HepG2 (cell line): ENCODE results near the gene DGKG. TPM values are rescaled to one million over a fixed set of nuclear protein-coding genes. Genes with fewer than 3 reads are reported as not detected.

Experiments used
- ATAC-seq: fragments of 200-7000 bp; cut with Tn5 transposase; 3 replicates; pipeline ENCODE4 v1.9.1; 2020; ENCODE audit warnings: mild to moderate bottlenecking, moderate library complexity
- BruUV-seq: library from RNA; stranded (reverse); fragments of 400-500 nt; replicated peaks from 2 replicates; lab custom pipeline; 2021; lab: Mats Ljungman, UMichigan
- CTCF ChIA-PET: fragments of 300-600 bp; formaldehyde crosslinking; extraction: SDS; loops from one replicate; lab custom pipeline; 2021; ENCODE audit warnings: low total read pairs, inconsistent platforms, low intra/inter-chr PET ratio; lab: Yijun Ruan, JAX
- POLR2A ChIA-PET: fragments of 350-600 bp; sonication (Branson Sonifier 250); formaldehyde crosslinking; loops from one replicate; lab custom pipeline; 2020; ENCODE audit warnings: antibody characterized with exemption, inconsistent platforms; lab: Yijun Ruan, JAX
- DNase-seq: peaks from one replicate; pipeline ENCODE4 v3.0.0-alpha.2; 2015; ENCODE audit warnings: low spot score
- FAIRE-seq: peaks from 3 replicates; lab custom pipeline; 2011; peaks lifted over from hg19 to GRCh38; lab: Jason Lieb, UNC
- H2AFZ ChIP-seq: one replicate; pipeline ENCODE4 v1.6.1; 2011; ENCODE audit warnings: low read length, inconsistent platforms
- H3K27ac ChIP-seq: fragments of 300-600 bp; 3 replicates; pipeline ENCODE4 v1.8.0; 2011; ENCODE audit warnings: mixed run types, mild to moderate bottlenecking, mixed read lengths, low read length, inconsistent platforms; ENCODE audit not compliant: insufficient read depth; ENCODE audit errors: extremely low read length
- H3K27me3 ChIP-seq, 2 experiments: fragments of 200-600 bp in 1 of 2; 2 replicates in 1 of 2; 3 replicates in 1 of 2; pipeline versions ENCODE4 v1.6.0 to v1.8.0; 2011; ENCODE audit warnings: low read length in 2 of 2, mild to moderate bottlenecking in 2 of 2, moderate library complexity in 2 of 2, inconsistent platforms in 1 of 2; ENCODE audit not compliant: insufficient read depth in 2 of 2, control insufficient read depth in 1 of 2
- H3K36me3 ChIP-seq, 2 experiments: fragments of 200-600 bp in 1 of 2; replicated peaks in 1 of 2; 2 replicates in 1 of 2; 3 replicates in 1 of 2; pipeline versions ENCODE4 v1.5.1 to v1.8.0; 2011; ENCODE audit warnings: low read length in 2 of 2, inconsistent platforms in 1 of 2; ENCODE audit not compliant: insufficient read depth in 2 of 2, control insufficient read depth in 1 of 2
- H3K4me1 ChIP-seq: 2 replicates; pipeline ENCODE4 v1.5.1; 2012; ENCODE audit warnings: low read length, inconsistent platforms; ENCODE audit not compliant: insufficient read depth
- H3K4me2 ChIP-seq: 2 replicates; pipeline ENCODE4 v1.6.0; 2011; ENCODE audit warnings: low read depth, low read length, inconsistent platforms
- H3K4me3 ChIP-seq, 3 experiments: fragments of 200-600 bp in 1 of 3; sonication (generic), shearing (Covaris generic) in 1 of 3; replicated peaks in 1 of 3; 2 replicates each; pipeline ENCODE4 v1.5.1; 2011 to 2016; ENCODE audit warnings: low read length in 3 of 3, inconsistent platforms in 2 of 3, low read depth in 2 of 3, mild to moderate bottlenecking in 2 of 3, control low read depth in 1 of 3, mixed read lengths in 1 of 3; ENCODE audit not compliant: insufficient read depth in 1 of 3
- H3K79me2 ChIP-seq: one replicate; pipeline ENCODE4 v1.6.1; 2011; ENCODE audit warnings: low read length, inconsistent platforms; ENCODE audit not compliant: insufficient read depth
- H3K9ac ChIP-seq: 2 replicates; pipeline ENCODE4 v1.6.0; 2011; ENCODE audit warnings: mild to moderate bottlenecking, low read depth, low read length, inconsistent platforms; ENCODE audit not compliant: insufficient read depth
- H3K9me3 ChIP-seq: 2 replicates; pipeline ENCODE4 v1.5.1; 2012; ENCODE audit warnings: mild to moderate bottlenecking, low read length
- H4K20me1 ChIP-seq: 2 replicates; pipeline ENCODE4 v1.6.0; 2011; ENCODE audit warnings: inconsistent platforms, mild to moderate bottlenecking, low read length, moderate library complexity; ENCODE audit not compliant: insufficient read depth
- AHR ChIP-seq: IDR thresholded peaks from 2 replicates; pipeline ENCODE4 v1.6.1; 2018; ENCODE audit warnings: missing genetic modification reagents, missing compliant biosample characterization
- ASH2L ChIP-seq: fragments of 300-600, 200-600 bp; sonication (generic); IDR thresholded peaks from 2 replicates; pipeline ENCODE4 v1.7.0; 2017; ENCODE audit warnings: low read depth, mild to moderate bottlenecking, moderate library complexity, mixed read lengths, low read length; ENCODE audit not compliant: insufficient read length
- ATRX ChIP-seq: sonication (generic); formaldehyde crosslinking; IDR thresholded peaks from 2 replicates; pipeline ENCODE4 v1.4.0; 2020; ENCODE audit warnings: missing genetic modification reagents, borderline replicate concordance
- GZF1 ChIP-seq: sonication (generic); formaldehyde crosslinking; IDR thresholded peaks from 2 replicates; pipeline ENCODE4 v1.5.1; 2020; ENCODE audit warnings: mild to moderate bottlenecking, missing genetic modification reagents
- ISL2 ChIP-seq: sonication (generic); formaldehyde crosslinking; IDR thresholded peaks from 2 replicates; pipeline ENCODE4 v1.5.0; 2020; ENCODE audit warnings: missing genetic modification reagents
- NFATC3 ChIP-seq: sonication (generic); formaldehyde crosslinking; IDR thresholded peaks from 2 replicates; pipeline ENCODE4 v1.5.1; 2020; ENCODE audit warnings: mild to moderate bottlenecking, missing genetic modification reagents
- NR3C1 ChIP-seq: sonication (generic); formaldehyde crosslinking; IDR thresholded peaks from 2 replicates; pipeline ENCODE4 v1.4.0; 2020; ENCODE audit warnings: missing genetic modification reagents
- RFX5 ChIP-seq: IDR thresholded peaks from 2 replicates; pipeline ENCODE4 v1.6.1; 2011; ENCODE audit warnings: low read depth, low read length, improper control_type of control experiment
- SP4 ChIP-seq: sonication (generic); formaldehyde crosslinking; IDR thresholded peaks from 2 replicates; pipeline ENCODE4 v1.8.1; 2023; ENCODE audit warnings: mild to moderate bottlenecking, missing genetic modification reagents
- ZNF138 ChIP-seq: sonication (generic); formaldehyde crosslinking; IDR thresholded peaks from 2 replicates; pipeline ENCODE4 v1.5.0; 2020; ENCODE audit warnings: mild to moderate bottlenecking, low read depth, missing genetic modification reagents
- ZNF574 ChIP-seq: sonication (generic); formaldehyde crosslinking; IDR thresholded peaks from 2 replicates; pipeline ENCODE4 v1.4.0; 2020; ENCODE audit warnings: missing genetic modification reagents
- ZNF670 ChIP-seq: sonication (generic); formaldehyde crosslinking; IDR thresholded peaks from 2 replicates; pipeline ENCODE4 v1.8.0; 2022; ENCODE audit warnings: mild to moderate bottlenecking, missing genetic modification reagents, borderline replicate concordance
- ZSCAN30 ChIP-seq: sonication (generic); formaldehyde crosslinking; IDR thresholded peaks from 2 replicates; pipeline ENCODE4 v1.5.0; 2020; ENCODE audit warnings: mild to moderate bottlenecking, missing genetic modification reagents
- WGBS: methylation state at CpG from one replicate; pipeline ENCODE4 v1.1.6; 2017; ENCODE audit warnings: low lambda C conversion rate; 5-methylcytosine and 5-hydroxymethylcytosine counted together
- in situ Hi-C: cut with HindIII; loops from 2 replicates; pipeline ENCODE4 v1.10.0; 2017; ENCODE audit warnings: low pct_unique_long_range_greater_than_20kb; ENCODE audit not compliant: extremely low pct_ligation_motif_present
- intact Hi-C: fragments of 100-400 bp; cut with micrococcal nuclease; formaldehyde crosslinking; loops from one replicate; pipeline ENCODE4 v1.10.0; 2022; ENCODE audit not compliant: unreplicated experiment
- polyA plus RNA-seq, 8 experiments: library from polyadenylated mRNA; depleted of rRNA in 3 of 8; stranded (reverse) in 7 of 8; unstranded in 1 of 8; fragments of >200 nt; fragmentation: Illumina TruSeq in 4 of 8; extraction: Trizol in 4 of 8; gene quantifications; 2 replicates each; pipeline versions ENCODE4 v1.2.1 to v1.2.3, GENCODE V29; 2011 to 2016; ENCODE audit warnings: low read depth in 4 of 8, missing spikeins in 1 of 8, mixed read lengths in 1 of 8; ENCODE audit not compliant: insufficient read depth in 1 of 8
- total RNA-seq, 5 experiments: library from RNA; depleted of rRNA; stranded (reverse); fragments of >200 nt; fragmentation: Illumina TruSeq; extraction: Trizol; gene quantifications; 2 replicates each; pipeline ENCODE4 v1.2.3, GENCODE V29; 2016; ENCODE audit warnings: low read depth in 1 of 5
- TF ChIP-seq, protein P1 (sequence below): sonication (generic); formaldehyde crosslinking; IDR thresholded peaks from 2 replicates; pipeline ENCODE4 v1.9.0; 2021; ENCODE audit warnings: missing genetic modification reagents, mild to moderate bottlenecking, borderline replicate concordance
- TF ChIP-seq, protein P2 (sequence below): sonication (generic); formaldehyde crosslinking; IDR thresholded peaks from 2 replicates; pipeline ENCODE4 v1.4.0; 2020; ENCODE audit warnings: missing genetic modification reagents

The DGKG gene
- total and polyA plus RNA-seq, 2 of the 13 experiments (the other 11 are each of a cell fraction or from before 2014, with no cell fraction given): 3.8 to 6.2 TPM

- TF ChIP-seq, protein P1, sequence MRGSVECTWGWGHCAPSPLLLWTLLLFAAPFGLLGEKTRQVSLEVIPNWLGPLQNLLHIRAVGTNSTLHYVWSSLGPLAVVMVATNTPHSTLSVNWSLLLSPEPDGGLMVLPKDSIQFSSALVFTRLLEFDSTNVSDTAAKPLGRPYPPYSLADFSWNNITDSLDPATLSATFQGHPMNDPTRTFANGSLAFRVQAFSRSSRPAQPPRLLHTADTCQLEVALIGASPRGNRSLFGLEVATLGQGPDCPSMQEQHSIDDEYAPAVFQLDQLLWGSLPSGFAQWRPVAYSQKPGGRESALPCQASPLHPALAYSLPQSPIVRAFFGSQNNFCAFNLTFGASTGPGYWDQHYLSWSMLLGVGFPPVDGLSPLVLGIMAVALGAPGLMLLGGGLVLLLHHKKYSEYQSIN (CRISPR knock-in tag): no peak
- TF ChIP-seq ZNF670 (CRISPR knock-in tag) (peak; percentile 82; the same call in 1 of the 2 replicates), SP4 (CRISPR knock-in tag) (peak; percentile 89), AHR (CRISPR knock-in tag) (peak; percentile 71; the same call in 1 of the 2 replicates), ZSCAN30 (CRISPR knock-in tag) (no peak), ASH2L (peak; percentile 42)
These were observed 252.8 kb downstream of the DGKG start, which contains the start of gene ETV5 (continued) for GRCh38 chr3:186108941-186109865.

DNA sequence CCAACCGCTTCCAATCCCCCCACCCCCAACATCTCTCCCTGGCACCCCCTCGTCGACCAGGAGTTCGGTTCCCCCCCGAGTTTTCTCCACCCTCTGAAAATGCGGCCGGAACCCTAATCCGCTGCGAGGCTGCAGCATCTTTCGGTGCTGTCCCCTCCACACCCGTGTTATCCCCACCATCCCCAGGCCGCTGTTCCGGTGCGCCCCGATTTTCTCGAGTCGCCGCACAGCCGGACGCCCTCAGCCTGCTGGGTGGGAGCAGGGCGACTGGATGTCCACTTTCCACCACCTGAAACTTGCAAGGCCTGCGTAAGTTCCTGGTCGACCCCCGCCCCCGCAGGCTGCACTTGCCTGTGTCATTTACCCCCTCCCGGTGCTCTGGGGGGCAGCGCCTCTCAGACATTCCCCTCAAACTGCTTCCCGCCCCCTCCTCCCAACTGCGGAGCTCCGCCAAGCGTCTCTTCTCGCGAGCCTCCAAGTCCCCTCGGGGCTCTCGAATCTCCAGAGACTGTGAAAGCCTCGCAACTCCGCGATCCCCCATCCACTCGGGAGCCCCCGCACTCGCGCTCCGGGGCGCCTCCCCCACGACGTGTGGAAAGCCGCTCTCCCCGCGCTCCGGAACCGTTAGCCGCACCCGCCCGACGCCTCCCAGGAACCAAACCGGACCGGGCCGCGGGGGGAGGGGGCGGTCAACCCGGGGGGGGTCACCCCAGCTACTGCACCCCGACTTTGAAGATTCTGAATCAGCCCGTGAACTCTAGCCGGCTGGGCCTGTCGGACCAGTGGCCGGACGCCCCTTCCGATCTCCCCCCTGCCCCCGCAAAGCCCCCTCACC is 253.7 kb downstream of the DGKG start:
- FAIRE-seq (no peak), ATAC-seq (peak; percentile 53), DNase-seq (peak; percentile 59)
- Histone ChIP-seq H3K4me2 (peak overlapping the region; percentile 84), H3K79me2 (peaks cover 48% of the 10 kb centered on the region), H3K9ac (peak overlapping the region; percentile 93), H3K27me3 (no peaks in the 10 kb centered on the region; a peak in 1 of 5 replicates), H3K27ac (peak overlapping the region; percentile 95), H3K4me1 (peaks cover 64% of the 10 kb centered on the region), H4K20me1 (peaks cover 21% of the 10 kb centered on the region), H2AFZ (no peak overlapping the region), H3K36me3 (peaks cover 0 to 18% of the 10 kb centered on the region in 2 experiments; a peak in 1 of 5 replicates), H3K9me3 (no peaks in the 10 kb centered on the region), H3K4me3 (peak overlapping the region; percentile 84 to 97 (median 95))
- ChIA-PET CTCF (interaction anchor here (1.3 kb wide), 1 partner anchor 134 kb away, joined by 4 read pairs; no protein-coding TSS in a partner anchor), POLR2A (interaction anchor here (0.8 to 4.9 kb wide), 10 partner anchors 10 to 462 kb away, joined by 3 to 110 read pairs (median 6); partner anchors contain the start of genes DNAJB11 and TRA2B)
- under 1% methylated on average over 40 of the region's 69 CpGs for WGBS
- intact Hi-C loops: loop anchor here (2.0 kb wide), 1 partner anchor 64 kb away; no protein-coding TSS in a partner anchor
- no TSS peak for BruUV-seq
- in situ Hi-C loops: no loop called here
- TF ChIP-seq ZNF138 (CRISPR knock-in tag): no peak
- TF ChIP-seq NFATC3: no peak
- no peak for TF ChIP-seq ISL2 (CRISPR knock-in tag)
- TF ChIP-seq RFX5: no peak
- no peak for TF ChIP-seq ZNF574 (CRISPR knock-in tag)
- TF ChIP-seq ATRX (CRISPR knock-in tag): no peak
- no peak for TF ChIP-seq NR3C1 (CRISPR knock-in tag)
- TF ChIP-seq GZF1 (CRISPR knock-in tag): no peak
- TF ChIP-seq, protein P2, sequence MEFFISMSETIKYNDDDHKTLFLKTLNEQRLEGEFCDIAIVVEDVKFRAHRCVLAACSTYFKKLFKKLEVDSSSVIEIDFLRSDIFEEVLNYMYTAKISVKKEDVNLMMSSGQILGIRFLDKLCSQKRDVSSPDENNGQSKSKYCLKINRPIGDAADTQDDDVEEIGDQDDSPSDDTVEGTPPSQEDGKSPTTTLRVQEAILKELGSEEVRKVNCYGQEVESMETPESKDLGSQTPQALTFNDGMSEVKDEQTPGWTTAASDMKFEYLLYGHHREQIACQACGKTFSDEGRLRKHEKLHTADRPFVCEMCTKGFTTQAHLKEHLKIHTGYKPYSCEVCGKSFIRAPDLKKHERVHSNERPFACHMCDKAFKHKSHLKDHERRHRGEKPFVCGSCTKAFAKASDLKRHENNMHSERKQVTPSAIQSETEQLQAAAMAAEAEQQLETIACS (CRISPR knock-in tag): no peak
